Endothelial cell of umbilical vein (primary cell): ENCODE results near the gene IQSEC2. TPM values are rescaled to one million over a fixed set of nuclear protein-coding genes. Genes with fewer than 3 reads are reported as not detected.

Experiments
- BruUV-seq: library from RNA; stranded (reverse); fragments of 400-500 nt; replicated peaks from 2 replicates; lab custom pipeline; 2021; lab: Mats Ljungman, UMichigan
- CTCF ChIA-PET: fragments of 300-600, 350-600 bp; sonication (Branson Sonifier 250); formaldehyde crosslinking; loops from one replicate; lab custom pipeline; 2021; ENCODE audit warnings: antibody characterized with exemption, inconsistent platforms; lab: Charles Lee
- POLR2A ChIA-PET: fragments of 300-600, 350-600 bp; sonication (Branson Sonifier 250); formaldehyde crosslinking; loops from one replicate; lab custom pipeline; 2021; ENCODE audit warnings: antibody characterized with exemption, inconsistent platforms; lab: Charles Lee
- DNase-seq: peaks from one replicate; pipeline ENCODE4 v3.0.0-alpha.2; 2011; ENCODE audit warnings: low read depth, low spot score
- FAIRE-seq: peaks from 2 replicates; lab custom pipeline; 2011; peaks lifted over from hg19 to GRCh38; lab: Jason Lieb, UNC
- H2AFZ ChIP-seq: 2 replicates; pipeline ENCODE4 v1.6.0; 2012; ENCODE audit warnings: low read depth, low read length, control low read depth, inconsistent platforms
- H3K27ac ChIP-seq: 2 replicates; pipeline ENCODE4 v1.5.1; 2011; ENCODE audit warnings: low read depth, mild to moderate bottlenecking, control low read depth, low read length, moderate library complexity; ENCODE audit not compliant: insufficient read depth
- H3K27me3 ChIP-seq, 2 experiments: 2 replicates each; pipeline versions ENCODE4 v1.6.0 to v1.6.1; 2011; ENCODE audit warnings: low read length in 2 of 2, mixed read lengths in 1 of 2; ENCODE audit not compliant: control insufficient read depth in 2 of 2, insufficient read depth in 2 of 2
- H3K36me3 ChIP-seq, 2 experiments: 2 replicates in 1 of 2; 3 replicates in 1 of 2; pipeline ENCODE4 v1.5.1; 2011; ENCODE audit warnings: low read length in 2 of 2, mild to moderate bottlenecking in 1 of 2, moderate library complexity in 1 of 2; ENCODE audit not compliant: control insufficient read depth in 2 of 2, insufficient read depth in 2 of 2; ENCODE audit errors: extremely low read depth in 1 of 2
- H3K4me1 ChIP-seq: 3 replicates; pipeline ENCODE4 v1.5.1; 2011; ENCODE audit warnings: mild to moderate bottlenecking, low read length; ENCODE audit not compliant: control insufficient read depth, insufficient read depth; ENCODE audit errors: extremely low read depth
- H3K4me2 ChIP-seq: 2 replicates; pipeline ENCODE4 v1.6.1; 2011; ENCODE audit warnings: low read length, control low read depth, mixed read lengths; ENCODE audit not compliant: insufficient read depth
- H3K4me3 ChIP-seq, 3 experiments: fragments of 200-600 bp in 1 of 3; sonication (generic), shearing (Covaris generic) in 1 of 3; replicated peaks in 1 of 3; 2 replicates each; pipeline ENCODE4 v1.5.1; 2011 to 2016; ENCODE audit warnings: control low read depth in 3 of 3, low read length in 3 of 3, mild to moderate bottlenecking in 2 of 3, inconsistent platforms in 1 of 3, low read depth in 1 of 3, moderate library complexity in 1 of 3; ENCODE audit not compliant: insufficient read depth in 1 of 3
- H3K79me2 ChIP-seq: 2 replicates; pipeline ENCODE4 v1.6.0; 2012; ENCODE audit warnings: low read length, inconsistent platforms; ENCODE audit not compliant: control insufficient read depth, insufficient read depth
- H3K9ac ChIP-seq: replicated peaks from 2 replicates; pipeline ENCODE3; 2011; ENCODE audit warnings: low read length, control low read depth; ENCODE audit not compliant: insufficient read depth; ENCODE audit errors: extremely low read depth
- H3K9me1 ChIP-seq: replicated peaks from 3 replicates; pipeline ENCODE4 v1.6.0; 2011; ENCODE audit warnings: mild to moderate bottlenecking, low read length; ENCODE audit not compliant: control insufficient read depth, insufficient read depth; ENCODE audit errors: extremely low read depth
- H3K9me3 ChIP-seq: replicated peaks from 2 replicates; pipeline ENCODE4 v1.5.1; 2012; ENCODE audit warnings: low read length, inconsistent platforms; ENCODE audit not compliant: control insufficient read depth, insufficient read depth
- H4K20me1 ChIP-seq: replicated peaks from 2 replicates; pipeline ENCODE3; 2011; ENCODE audit warnings: mild to moderate bottlenecking, low read length; ENCODE audit not compliant: control insufficient read depth, insufficient read depth; ENCODE audit errors: extremely low read depth
- EZH2 ChIP-seq: IDR thresholded peaks from 2 replicates; pipeline ENCODE4 v1.6.1; 2012; ENCODE audit warnings: borderline replicate concordance, low read depth, mild to moderate bottlenecking, moderate library complexity, low read length, inconsistent platforms; ENCODE audit not compliant: severe bottlenecking
- FOS ChIP-seq: IDR thresholded peaks from 2 replicates; pipeline ENCODE4 v1.6.1; 2011; ENCODE audit warnings: mild to moderate bottlenecking, low read length, moderate library complexity, borderline replicate concordance; ENCODE audit not compliant: insufficient read depth
- GATA2 ChIP-seq: IDR thresholded peaks from 2 replicates; pipeline ENCODE4 v1.7.0; 2011; ENCODE audit warnings: low read depth, mild to moderate bottlenecking, moderate library complexity, mixed read lengths, low read length; ENCODE audit not compliant: insufficient read length, insufficient read depth
- JUN ChIP-seq: IDR thresholded peaks from 2 replicates; pipeline ENCODE4 v1.6.1; 2011; ENCODE audit warnings: borderline replicate concordance, low read depth; ENCODE audit not compliant: insufficient read length, insufficient read depth
- MAX ChIP-seq: IDR thresholded peaks from 2 replicates; pipeline ENCODE4 v1.6.1; 2011; ENCODE audit not compliant: insufficient read depth, insufficient read length
- MYC ChIP-seq: IDR thresholded peaks from one replicate; pipeline ENCODE4 v1.6.1; 2011; ENCODE audit warnings: mild to moderate bottlenecking, low read depth, low read length
- POLR2A ChIP-seq: IDR thresholded peaks from 2 replicates; pipeline ENCODE4 v1.6.1; 2012; ENCODE audit warnings: low read depth, mild to moderate bottlenecking, control low read depth, low read length
- POLR2AphosphoS5 ChIP-seq: IDR thresholded peaks from 2 replicates; pipeline ENCODE4 v1.6.1; 2012; ENCODE audit warnings: low read depth, mild to moderate bottlenecking, control low read depth, low read length, moderate library complexity; ENCODE audit not compliant: insufficient read depth
- dilution Hi-C: fragments of 300-500 bp; cut with MboI; formaldehyde crosslinking; loops from one replicate; pipeline ENCODE4 v1.15.0; 2019; ENCODE audit warnings: low sequenced_read_pairs; ENCODE audit not compliant: extremely low pct_ligation_motif_present
- intact Hi-C: fragments of 100-400 bp; cut with micrococcal nuclease; formaldehyde crosslinking; loops from one replicate; pipeline ENCODE4 v1.10.0; 2022
- polyA plus RNA-seq, 4 experiments: library from polyadenylated mRNA; depleted of rRNA in 3 of 4; stranded (reverse) in 3 of 4; unstranded in 1 of 4; fragments of >200 nt; gene quantifications; 2 replicates each; pipeline versions ENCODE4 v1.2.1 to v1.2.3, GENCODE V29; 2011 to 2012; ENCODE audit warnings: missing spikeins in 1 of 4
- total RNA-seq: library from RNA; stranded (reverse); gene quantifications from 2 replicates; pipeline ENCODE4 v1.2.3, GENCODE V29; 2021

Gene IQSEC2
- total and polyA plus RNA-seq, 2 donors (not counting 3 experiments of a cell fraction or from before 2014, with no cell fraction given): 5.4 to 9.9 TPM

- intact Hi-C loops: no loop called here
Observed at GRCh38 chrX:53281963-53282695, 745 bp upstream of the IQSEC2 start.

More at GRCh38 chrX:53281963-53282695, 745 bp upstream of the IQSEC2 start:
- DNase-seq: no peak
- peaks cover 10% of the 10 kb centered on the region for H3K4me1 ChIP-seq
- H3K9me3 ChIP-seq: no peaks in the 10 kb centered on the region
- no peak overlapping the region for H3K4me3 ChIP-seq
- no TSS peak for BruUV-seq
- no peak overlapping the region for H2AFZ ChIP-seq
- ChIA-PET POLR2A (no interaction called here), CTCF (interaction anchor here (0.9 to 7.5 kb wide), 3 partner anchors 12 to 141 kb away, joined by 3 to 45 read pairs (median 12); partner anchors contain the start of genes RIBC1 and SMC1A)
- no peak overlapping the region for H3K4me2 ChIP-seq
- no peak for TF ChIP-seq GATA2
- TF ChIP-seq POLR2A: no peak
- TF ChIP-seq EZH2: no peak
- TF ChIP-seq MYC: no peak
- TF ChIP-seq JUN: no peak
- TF ChIP-seq POLR2AphosphoS5: no peak
- TF ChIP-seq FOS: no peak
- no peak for TF ChIP-seq MAX
- H3K9ac ChIP-seq: no peak overlapping the region
- no peaks in the 10 kb centered on the region for H3K36me3 ChIP-seq
- no peaks in the 10 kb centered on the region for H4K20me1 ChIP-seq
- dilution Hi-C loops: no loop called here
- H3K27me3 ChIP-seq: no peaks in the 10 kb centered on the region
- FAIRE-seq: no peak
- no peaks in the 10 kb centered on the region for H3K79me2 ChIP-seq
- no peaks in the 10 kb centered on the region for H3K9me1 ChIP-seq
- H3K27ac ChIP-seq: no peak overlapping the region
